IPS-NIHi11 (cell line): ENCODE measurements around the gene SCUBE1.

ENCODE experiments used
- DNase-seq: peaks from one replicate; pipeline ENCODE4 v3.0.0; 2012; ENCODE audit warnings: mixed read lengths, low spot score

The SCUBE1 gene

GRCh38 chr22:43199541-43199940, 143.6 kb downstream of the SCUBE1 start:
- DNase-seq = no peak

- no peak for DNase-seq
Observed at GRCh38 chr22:43198936-43199335, 144.2 kb downstream of the SCUBE1 start.

- DNase-seq = no peak
Observed at GRCh38 chr22:43198126-43198525, 145.0 kb downstream of the SCUBE1 start.

GRCh38 chr22:43197271-43197941, 145.8 kb downstream of the SCUBE1 start:
- DNase-seq = no peak

- DNase-seq = no peak
Observed at GRCh38 chr22:43191831-43192230, 151.3 kb downstream of the SCUBE1 start.

- no peak for DNase-seq
Observed at GRCh38 chr22:43188829-43189545, 154.2 kb downstream of the SCUBE1 start.

GRCh38 chr22:43187171-43188099, 155.7 kb downstream of the SCUBE1 start:
- DNase-seq = peak; percentile 97

GRCh38 chr22:43186272-43187170, 156.7 kb downstream of the SCUBE1 start, which contains the start of gene TTLL12:
TSS of gene TTLL12 (minus strand) at chr22:43187134. CDS start at chr22:43187069, 65 bp downstream.
- peak; percentile 91 for DNase-seq

GRCh38 chr22:43185860-43186261, 157.3 kb downstream of the SCUBE1 start:
- no peak for DNase-seq

- DNase-seq = no peak
Observed at GRCh38 chr22:43183496-43184277, 159.5 kb downstream of the SCUBE1 start.

GRCh38 chr22:43182726-43183125, 160.4 kb downstream of the SCUBE1 start:
- DNase-seq = no peak

- DNase-seq = no peak
Observed at GRCh38 chr22:43182118-43182517, 161.1 kb downstream of the SCUBE1 start.

GRCh38 chr22:43181321-43182076, 161.7 kb downstream of the SCUBE1 start:
- no peak for DNase-seq

- no peak for DNase-seq
Observed at GRCh38 chr22:43180670-43181069, 162.5 kb downstream of the SCUBE1 start.

- DNase-seq = no peak
Observed at GRCh38 chr22:43179911-43180195, 163.3 kb downstream of the SCUBE1 start.

- DNase-seq = no peak
Observed at GRCh38 chr22:43179146-43179910, 163.8 kb downstream of the SCUBE1 start.

GRCh38 chr22:43177479-43177878, 165.7 kb downstream of the SCUBE1 start:
- no peak for DNase-seq

- DNase-seq = no peak
Observed at GRCh38 chr22:43176090-43176489, 167.1 kb downstream of the SCUBE1 start.

GRCh38 chr22:43174941-43175531, 168.1 kb downstream of the SCUBE1 start:
- DNase-seq = no peak
